Sigmoid colon (tissue), 4 donors: ENCODE measurements around the gene SOHLH2.

Source experiments
- EP300 ChIP-seq, 4 donors: sonication (generic); formaldehyde crosslinking; IDR thresholded peaks; one replicate each; pipeline ENCODE4 v1.6.1; 2017; ENCODE audit warnings: antibody characterized with exemption in 4 of 4
- POLR2A ChIP-seq, 2 donors: fragments of 450-650 bp; IDR thresholded peaks; one replicate each; pipeline ENCODE4 v1.6.1; 2016; ENCODE audit warnings: antibody characterized with exemption in 2 of 2, mild to moderate bottlenecking in 2 of 2, moderate library complexity in 2 of 2
- POLR2AphosphoS5 ChIP-seq, 4 donors: sonication (generic); formaldehyde crosslinking; IDR thresholded peaks; one replicate each; pipeline ENCODE4 v1.6.1; 2017; ENCODE audit warnings: antibody characterized with exemption in 4 of 4
- TF ChIP-seq, protein P1 (sequence below), 4 experiments: fragments of 450-650 bp in 3 of 4; fragments of 200-600 bp in 1 of 4; IDR thresholded peaks; one replicate each; pipeline ENCODE4 v1.5.1; 2016 to 2019; ENCODE audit warnings: antibody characterized with exemption in 4 of 4, mild to moderate bottlenecking in 3 of 4, moderate library complexity in 2 of 4

DNA sequence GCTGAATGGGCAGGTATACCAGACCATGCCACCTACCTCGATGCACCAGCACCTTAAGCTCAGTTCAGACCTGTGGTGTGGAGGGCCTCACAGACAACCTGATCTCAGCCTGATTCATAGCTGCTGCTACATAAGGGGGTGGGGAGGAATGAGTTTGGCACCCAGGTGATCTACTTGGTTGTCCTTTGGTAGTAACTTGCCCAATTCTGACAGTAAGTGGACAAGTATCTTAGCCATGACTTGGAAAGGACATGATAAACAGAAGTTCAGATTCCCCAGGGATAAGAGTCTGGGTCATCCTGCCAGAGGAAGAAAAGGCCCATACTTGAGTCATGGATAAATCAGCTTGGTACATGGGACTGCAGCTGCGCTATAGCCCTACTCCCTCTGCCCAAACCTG lies 28.4 kb upstream of the SOHLH2 start:
- TF ChIP-seq, protein P1, sequence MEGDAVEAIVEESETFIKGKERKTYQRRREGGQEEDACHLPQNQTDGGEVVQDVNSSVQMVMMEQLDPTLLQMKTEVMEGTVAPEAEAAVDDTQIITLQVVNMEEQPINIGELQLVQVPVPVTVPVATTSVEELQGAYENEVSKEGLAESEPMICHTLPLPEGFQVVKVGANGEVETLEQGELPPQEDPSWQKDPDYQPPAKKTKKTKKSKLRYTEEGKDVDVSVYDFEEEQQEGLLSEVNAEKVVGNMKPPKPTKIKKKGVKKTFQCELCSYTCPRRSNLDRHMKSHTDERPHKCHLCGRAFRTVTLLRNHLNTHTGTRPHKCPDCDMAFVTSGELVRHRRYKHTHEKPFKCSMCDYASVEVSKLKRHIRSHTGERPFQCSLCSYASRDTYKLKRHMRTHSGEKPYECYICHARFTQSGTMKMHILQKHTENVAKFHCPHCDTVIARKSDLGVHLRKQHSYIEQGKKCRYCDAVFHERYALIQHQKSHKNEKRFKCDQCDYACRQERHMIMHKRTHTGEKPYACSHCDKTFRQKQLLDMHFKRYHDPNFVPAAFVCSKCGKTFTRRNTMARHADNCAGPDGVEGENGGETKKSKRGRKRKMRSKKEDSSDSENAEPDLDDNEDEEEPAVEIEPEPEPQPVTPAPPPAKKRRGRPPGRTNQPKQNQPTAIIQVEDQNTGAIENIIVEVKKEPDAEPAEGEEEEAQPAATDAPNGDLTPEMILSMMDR (IDR thresholded peaks at IDR 0.05): no peak
- TF ChIP-seq POLR2A (IDR thresholded peaks at IDR 0.05) (no peak), POLR2AphosphoS5 (IDR thresholded peaks at IDR 0.05) (no peak), EP300 (IDR thresholded peaks at IDR 0.05) (no peak)
